ENCODE measurements around the gene GNAQ. TPM values are rescaled to one million over a fixed set of nuclear protein-coding genes. Genes with fewer than 3 reads are reported as not detected.

GNAQ gene
- total RNA-seq, 1 donor from 2014 or later, result 64.9 TPM

- Mint-ChIP-seq H3K27me3 (no peaks in the 10 kb centered on the region), H3K9me3 (ENCODE audit: low read depth) (no peaks in the 10 kb centered on the region), H3K36me3 (ENCODE audit: insufficient read depth) (peaks cover 2% of the 10 kb centered on the region), H3K4me1 (ENCODE audit: low read depth) (peaks cover 31% of the 10 kb centered on the region), H3K27ac (no peak overlapping the region), H3K4me3 (ENCODE audit: low read depth) (no peak overlapping the region)
- no peak for TF ChIP-seq CTCF (IDR thresholded peaks at IDR 0.05; ENCODE audit: unreplicated experiment)
- DNase-seq (ENCODE audit: low spot score, unreplicated experiment), result no peak
These were observed 187.2 kb downstream of the GNAQ start for GRCh38 chr9:77844415-77844814.

GRCh38 chr9:77843871-77844155 is 187.8 kb downstream of the GNAQ start:
- Mint-ChIP-seq H3K4me3 (ENCODE audit: low read depth) (no peak overlapping the region), H3K27ac (no peak overlapping the region), H3K9me3 (ENCODE audit: low read depth) (no peaks in the 10 kb centered on the region), H3K4me1 (ENCODE audit: low read depth) (peaks cover 32% of the 10 kb centered on the region), H3K36me3 (ENCODE audit: insufficient read depth) (peaks cover 2% of the 10 kb centered on the region), H3K27me3 (no peaks in the 10 kb centered on the region)
- TF ChIP-seq CTCF (IDR thresholded peaks at IDR 0.05; ENCODE audit: unreplicated experiment), result no peak
- DNase-seq (ENCODE audit: low spot score, unreplicated experiment), result no peak

- no peak for DNase-seq (ENCODE audit: low spot score, unreplicated experiment)
- Mint-ChIP-seq H3K4me3 (ENCODE audit: low read depth) (no peak overlapping the region), H3K4me1 (ENCODE audit: low read depth) (peaks cover 32% of the 10 kb centered on the region), H3K36me3 (ENCODE audit: insufficient read depth) (no peaks in the 10 kb centered on the region), H3K27me3 (no peaks in the 10 kb centered on the region), H3K9me3 (ENCODE audit: low read depth) (no peaks in the 10 kb centered on the region), H3K27ac (no peak overlapping the region)
- TF ChIP-seq CTCF (IDR thresholded peaks at IDR 0.05; ENCODE audit: unreplicated experiment), result no peak
These were observed 188.3 kb downstream of the GNAQ start for GRCh38 chr9:77843076-77843870.

- Mint-ChIP-seq H3K9me3 (ENCODE audit: low read depth) (no peaks in the 10 kb centered on the region), H3K4me3 (ENCODE audit: low read depth) (no peak overlapping the region), H3K36me3 (ENCODE audit: insufficient read depth) (no peaks in the 10 kb centered on the region), H3K4me1 (ENCODE audit: low read depth) (peaks cover 25% of the 10 kb centered on the region), H3K27me3 (no peaks in the 10 kb centered on the region), H3K27ac (peak overlapping the region; percentile 33)
- no peak for DNase-seq (ENCODE audit: low spot score, unreplicated experiment)
- no peak for TF ChIP-seq CTCF (IDR thresholded peaks at IDR 0.05; ENCODE audit: unreplicated experiment)
These were observed 189.7 kb downstream of the GNAQ start for GRCh38 chr9:77841739-77842386.

- Mint-ChIP-seq H3K27me3 (no peaks in the 10 kb centered on the region), H3K36me3 (ENCODE audit: insufficient read depth) (no peaks in the 10 kb centered on the region), H3K4me1 (ENCODE audit: low read depth) (peaks cover 13% of the 10 kb centered on the region), H3K4me3 (ENCODE audit: low read depth) (no peak overlapping the region), H3K27ac (no peak overlapping the region), H3K9me3 (ENCODE audit: low read depth) (no peaks in the 10 kb centered on the region)
- no peak for DNase-seq (ENCODE audit: low spot score, unreplicated experiment)
- no peak for TF ChIP-seq CTCF (IDR thresholded peaks at IDR 0.05; ENCODE audit: unreplicated experiment)
These were observed 192.0 kb downstream of the GNAQ start for GRCh38 chr9:77839459-77840140.

Data from progenitor cell of endocrine pancreas (in vitro differentiated cells).